Measurements from ENCODE around the gene ALDH1A1.

Gene ALDH1A1

GRCh38 chr9:72917892-72918509, 34.9 kb downstream of the ALDH1A1 start:
- H3K9me3 Mint-ChIP-seq: no peaks in the 10 kb centered on the region
- H3K27ac Mint-ChIP-seq (ENCODE audit: low read depth): no peak overlapping the region
- peaks cover 11% of the 10 kb centered on the region for H3K27me3 Mint-ChIP-seq
- no peak overlapping the region for H3K4me3 Mint-ChIP-seq
- ATAC-seq (replicated peaks; ENCODE audit: extremely low read depth, poor library complexity, severe bottlenecking): no peak
- H3K4me1 Mint-ChIP-seq: no peaks in the 10 kb centered on the region
- no peaks in the 10 kb centered on the region for H3K36me3 Mint-ChIP-seq (ENCODE audit: insufficient read depth)
- no peak for DNase-seq (ENCODE audit: low spot score in 2 of 2)

GRCh38 chr9:72915659-72916058, 37.2 kb downstream of the ALDH1A1 start:
- Mint-ChIP-seq H3K36me3 (ENCODE audit: insufficient read depth) (no peaks in the 10 kb centered on the region), H3K4me3 (no peak overlapping the region), H3K9me3 (no peaks in the 10 kb centered on the region), H3K27ac (ENCODE audit: low read depth) (no peak overlapping the region), H3K4me1 (no peaks in the 10 kb centered on the region), H3K27me3 (no peaks in the 10 kb centered on the region)
- DNase-seq (ENCODE audit: low spot score in 2 of 2) (no peak), ATAC-seq (replicated peaks; ENCODE audit: extremely low read depth, poor library complexity, severe bottlenecking) (no peak)

GRCh38 chr9:72914750-72915149, 38.1 kb downstream of the ALDH1A1 start:
- Mint-ChIP-seq H3K9me3 (no peaks in the 10 kb centered on the region), H3K4me1 (no peaks in the 10 kb centered on the region), H3K27ac (ENCODE audit: low read depth) (no peak overlapping the region), H3K4me3 (no peak overlapping the region), H3K27me3 (no peaks in the 10 kb centered on the region), H3K36me3 (ENCODE audit: insufficient read depth) (no peaks in the 10 kb centered on the region)
- ATAC-seq (replicated peaks; ENCODE audit: extremely low read depth, poor library complexity, severe bottlenecking): no peak
- no peak for DNase-seq (ENCODE audit: low spot score in 2 of 2)

GRCh38 chr9:72913382-72914009, 39.4 kb downstream of the ALDH1A1 start:
- Mint-ChIP-seq H3K9me3 (no peaks in the 10 kb centered on the region), H3K36me3 (ENCODE audit: insufficient read depth) (no peaks in the 10 kb centered on the region), H3K4me1 (no peaks in the 10 kb centered on the region), H3K4me3 (no peak overlapping the region), H3K27ac (ENCODE audit: low read depth) (no peak overlapping the region), H3K27me3 (no peaks in the 10 kb centered on the region)
- no peak for DNase-seq (ENCODE audit: low spot score in 2 of 2)
- ATAC-seq (replicated peaks; ENCODE audit: extremely low read depth, poor library complexity, severe bottlenecking): no peak

- H3K36me3 Mint-ChIP-seq (ENCODE audit: insufficient read depth): no peaks in the 10 kb centered on the region
- no peaks in the 10 kb centered on the region for H3K4me1 Mint-ChIP-seq
- no peak overlapping the region for H3K4me3 Mint-ChIP-seq
- no peak for ATAC-seq (replicated peaks; ENCODE audit: extremely low read depth, poor library complexity, severe bottlenecking)
- H3K27me3 Mint-ChIP-seq: no peaks in the 10 kb centered on the region
- DNase-seq (ENCODE audit: low spot score in 2 of 2): no peak
- no peak overlapping the region for H3K27ac Mint-ChIP-seq (ENCODE audit: low read depth)
- no peaks in the 10 kb centered on the region for H3K9me3 Mint-ChIP-seq
Measured at GRCh38 chr9:72912476-72913381, 40.1 kb downstream of the ALDH1A1 start.

GRCh38 chr9:72911816-72912215, 41.0 kb downstream of the ALDH1A1 start:
- Mint-ChIP-seq H3K9me3 (no peaks in the 10 kb centered on the region), H3K36me3 (ENCODE audit: insufficient read depth) (no peaks in the 10 kb centered on the region), H3K4me3 (no peak overlapping the region), H3K4me1 (no peaks in the 10 kb centered on the region), H3K27ac (ENCODE audit: low read depth) (no peak overlapping the region), H3K27me3 (no peaks in the 10 kb centered on the region)
- DNase-seq (ENCODE audit: low spot score in 2 of 2) (no peak), ATAC-seq (replicated peaks; ENCODE audit: extremely low read depth, poor library complexity, severe bottlenecking) (no peak)

GRCh38 chr9:72911247-72911775, 41.5 kb downstream of the ALDH1A1 start:
- Mint-ChIP-seq H3K9me3 (no peaks in the 10 kb centered on the region), H3K36me3 (ENCODE audit: insufficient read depth) (no peaks in the 10 kb centered on the region), H3K4me1 (no peaks in the 10 kb centered on the region), H3K27ac (ENCODE audit: low read depth) (no peak overlapping the region), H3K4me3 (no peak overlapping the region), H3K27me3 (no peaks in the 10 kb centered on the region)
- no peak for ATAC-seq (replicated peaks; ENCODE audit: extremely low read depth, poor library complexity, severe bottlenecking)
- DNase-seq (ENCODE audit: low spot score in 2 of 2): no peak

GRCh38 chr9:72909428-72909827, 43.4 kb downstream of the ALDH1A1 start:
- Mint-ChIP-seq H3K4me1 (no peaks in the 10 kb centered on the region), H3K4me3 (no peak overlapping the region), H3K27me3 (peaks cover 4% of the 10 kb centered on the region), H3K36me3 (ENCODE audit: insufficient read depth) (no peaks in the 10 kb centered on the region), H3K9me3 (no peaks in the 10 kb centered on the region), H3K27ac (ENCODE audit: low read depth) (no peak overlapping the region)
- no peak for DNase-seq (ENCODE audit: low spot score in 2 of 2)
- ATAC-seq (replicated peaks; ENCODE audit: extremely low read depth, poor library complexity, severe bottlenecking): no peak

GRCh38 chr9:72907421-72907820, 45.4 kb downstream of the ALDH1A1 start:
- no peaks in the 10 kb centered on the region for H3K9me3 Mint-ChIP-seq
- H3K27me3 Mint-ChIP-seq: peaks cover 14% of the 10 kb centered on the region
- H3K4me3 Mint-ChIP-seq: no peak overlapping the region
- H3K36me3 Mint-ChIP-seq (ENCODE audit: insufficient read depth): no peaks in the 10 kb centered on the region
- no peak overlapping the region for H3K27ac Mint-ChIP-seq (ENCODE audit: low read depth)
- ATAC-seq (replicated peaks; ENCODE audit: extremely low read depth, poor library complexity, severe bottlenecking) (no peak), DNase-seq (ENCODE audit: low spot score in 2 of 2) (no peak)
- H3K4me1 Mint-ChIP-seq: no peaks in the 10 kb centered on the region

- no peaks in the 10 kb centered on the region for H3K9me3 Mint-ChIP-seq
- no peak overlapping the region for H3K27ac Mint-ChIP-seq (ENCODE audit: low read depth)
- H3K4me3 Mint-ChIP-seq: no peak overlapping the region
- no peak for DNase-seq (ENCODE audit: low spot score in 2 of 2)
- H3K27me3 Mint-ChIP-seq: peaks cover 14% of the 10 kb centered on the region
- no peaks in the 10 kb centered on the region for H3K36me3 Mint-ChIP-seq (ENCODE audit: insufficient read depth)
- no peak for ATAC-seq (replicated peaks; ENCODE audit: extremely low read depth, poor library complexity, severe bottlenecking)
- no peaks in the 10 kb centered on the region for H3K4me1 Mint-ChIP-seq
Measured at GRCh38 chr9:72906810-72907209, 46.0 kb downstream of the ALDH1A1 start.

- no peak overlapping the region for H3K27ac Mint-ChIP-seq (ENCODE audit: low read depth)
- H3K36me3 Mint-ChIP-seq (ENCODE audit: insufficient read depth): no peaks in the 10 kb centered on the region
- ATAC-seq (replicated peaks; ENCODE audit: extremely low read depth, poor library complexity, severe bottlenecking): no peak
- H3K9me3 Mint-ChIP-seq: no peaks in the 10 kb centered on the region
- no peak for DNase-seq (ENCODE audit: low spot score in 2 of 2)
- peaks cover 14% of the 10 kb centered on the region for H3K27me3 Mint-ChIP-seq
- H3K4me1 Mint-ChIP-seq: no peaks in the 10 kb centered on the region
- H3K4me3 Mint-ChIP-seq: no peak overlapping the region
Measured at GRCh38 chr9:72905514-72906480, 47.1 kb downstream of the ALDH1A1 start.

Measured in central memory CD8-positive, alpha-beta T cell (primary cell).